NCI-H1436 (cell line): ENCODE measurements around the gene SKP2.

Experiments
- DNase-seq: peaks from one replicate; lab custom pipeline; 2025; lab: John Stamatoyannopoulos, UW

The SKP2 gene

DNA sequence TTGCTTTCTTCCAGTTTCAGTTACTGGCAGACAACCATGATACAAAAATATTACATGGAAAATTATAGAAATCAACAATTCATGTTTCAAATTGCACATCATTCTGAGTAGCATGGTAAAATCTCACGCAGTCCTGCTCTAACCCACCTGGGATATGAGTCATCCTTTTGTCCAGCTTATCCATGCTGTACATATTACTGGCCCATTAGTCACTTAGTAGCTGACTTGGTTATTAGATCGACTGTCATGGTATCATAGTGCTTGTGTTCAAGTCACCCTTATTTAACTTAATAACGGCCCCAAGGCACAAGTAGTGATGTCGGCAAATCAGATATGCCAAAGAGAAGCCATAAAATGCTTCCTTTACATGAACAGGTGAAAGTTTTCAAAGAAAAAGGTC lies 48.6 kb downstream of the SKP2 start:
- no peak for DNase-seq

DNA sequence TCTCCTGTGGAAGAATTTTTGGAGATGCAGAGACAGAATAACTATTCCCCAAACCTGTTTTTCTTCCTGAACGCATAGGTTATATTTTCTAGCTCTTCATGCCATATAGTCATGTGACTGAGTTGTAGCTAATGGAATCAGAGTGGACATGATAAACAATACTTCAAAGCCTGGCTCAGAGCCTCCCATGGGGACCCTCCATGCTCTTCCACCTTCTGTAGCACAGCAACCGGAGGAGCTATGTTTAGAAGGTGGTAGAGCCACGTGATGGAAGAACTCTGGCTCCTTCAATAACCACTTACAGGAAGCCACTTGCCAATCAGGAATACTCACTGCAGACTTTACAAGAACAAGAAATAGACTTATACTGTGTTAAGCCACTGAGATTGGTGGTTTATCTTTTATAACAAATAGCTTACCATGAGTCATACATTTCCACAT lies 50.6 kb downstream of the SKP2 start:
- DNase-seq = no peak

DNA sequence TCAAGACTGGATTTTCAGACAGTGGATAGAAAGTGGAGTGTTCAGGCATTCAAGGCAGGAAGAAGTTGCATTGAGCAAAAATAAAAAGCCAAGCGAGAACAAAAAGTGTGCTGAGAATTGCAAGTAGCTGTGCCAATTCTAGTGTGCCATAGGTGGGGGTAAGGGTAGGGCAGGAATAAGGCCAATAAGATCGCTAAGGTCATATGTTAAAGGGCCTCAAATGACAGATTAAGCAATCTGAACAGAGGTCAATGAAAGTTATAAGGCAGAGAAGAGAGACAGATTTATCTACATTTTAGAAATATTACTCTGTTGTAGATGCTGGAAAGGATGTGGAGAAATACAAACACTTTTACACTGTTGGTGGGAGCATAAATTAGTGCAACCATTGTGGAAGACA lies 53.4 kb downstream of the SKP2 start:
- DNase-seq = no peak

DNA sequence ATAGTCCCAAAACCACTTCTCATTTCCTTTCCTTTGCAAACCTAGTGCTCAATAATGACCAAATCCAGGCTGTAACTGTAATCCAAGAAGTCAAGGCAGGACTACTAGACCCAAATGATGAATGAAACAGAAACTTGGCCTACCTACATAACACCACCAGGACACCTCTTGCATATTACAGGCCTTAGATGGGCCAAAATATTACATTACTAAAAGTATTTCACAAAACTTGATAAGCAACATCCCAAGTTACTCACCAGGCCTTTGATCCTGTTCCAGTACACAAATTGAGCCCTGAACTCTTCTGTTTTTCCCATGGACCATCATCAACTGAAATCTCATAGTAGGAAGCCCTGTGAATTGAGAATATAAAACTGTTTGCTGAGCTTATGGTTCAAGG lies 55.0 kb downstream of the SKP2 start:
- DNase-seq = no peak

DNA sequence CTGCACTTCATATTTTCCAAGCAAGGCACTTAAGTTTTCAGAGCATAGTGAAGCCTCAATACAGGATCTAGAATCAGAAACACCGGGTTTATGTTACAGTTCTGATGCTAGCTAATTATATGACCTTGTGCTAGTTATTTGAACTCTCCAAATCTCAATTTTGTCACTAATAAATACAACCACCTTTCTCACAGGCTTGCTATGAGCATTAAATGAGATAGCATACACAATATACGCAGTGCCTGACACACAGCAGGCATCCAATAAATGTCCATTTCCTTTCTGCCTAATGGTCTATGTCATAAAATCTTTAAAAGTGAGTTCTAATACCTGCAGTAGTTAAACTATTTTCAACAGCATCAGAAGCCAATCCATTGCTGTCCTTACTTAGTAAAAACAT lies 56.9 kb downstream of the SKP2 start:
- DNase-seq = no peak

DNA sequence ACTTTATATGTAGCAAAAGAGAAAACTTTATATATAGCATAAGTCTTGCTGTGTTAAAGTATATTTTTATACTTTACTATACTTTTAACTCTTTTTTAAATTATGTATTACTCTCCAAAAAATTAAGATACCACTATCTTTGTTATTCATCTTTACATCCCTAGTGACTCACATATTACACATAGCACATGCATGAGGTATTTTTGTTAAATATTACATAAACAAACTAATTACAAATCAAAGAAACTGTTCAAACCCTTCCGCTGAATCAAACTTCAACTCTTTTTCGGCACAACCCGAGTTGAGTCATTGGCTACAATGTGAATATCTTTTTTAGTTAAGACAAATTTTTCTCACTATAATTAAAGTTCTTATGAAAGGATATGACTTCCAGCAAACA lies 57.8 kb downstream of the SKP2 start:
- DNase-seq = no peak

DNA sequence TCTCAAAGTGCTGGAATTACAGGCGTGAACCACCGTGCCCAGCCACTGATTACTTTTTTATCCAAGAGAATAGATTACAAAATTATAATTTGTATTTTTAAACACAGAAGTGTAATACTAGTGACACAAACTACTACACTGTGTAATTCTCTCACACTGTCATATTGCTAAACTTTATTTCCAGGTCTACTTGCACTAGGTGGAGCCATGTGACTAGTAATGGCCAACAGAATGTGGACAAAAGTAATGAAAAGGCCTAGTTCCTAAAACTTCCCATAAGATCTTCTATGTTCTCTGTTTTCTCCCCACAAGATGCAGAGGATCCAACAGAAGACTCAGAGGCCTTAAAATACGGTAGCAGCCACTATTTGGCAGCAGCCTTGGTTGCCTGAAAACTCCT lies 62.5 kb downstream of the SKP2 start:
- DNase-seq = no peak

DNA sequence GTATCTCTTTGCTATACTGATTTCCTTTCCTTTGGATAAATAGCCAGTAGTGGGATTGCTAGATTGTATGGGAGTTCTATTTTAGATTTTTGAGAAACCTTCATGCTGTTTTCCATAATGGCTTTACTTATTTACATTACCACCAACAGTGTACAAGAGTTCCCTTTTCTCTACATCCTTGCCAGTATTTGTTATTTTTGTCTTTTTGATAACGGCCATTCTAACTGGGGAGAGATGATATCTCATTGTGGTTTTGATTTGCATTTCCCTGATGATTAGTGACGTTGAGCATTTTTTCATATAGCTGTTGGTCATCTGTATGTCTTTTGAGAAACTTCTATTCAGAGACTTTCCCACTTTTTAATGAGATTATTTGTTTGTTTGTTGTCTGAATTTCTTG lies 64.0 kb downstream of the SKP2 start:
- no peak for DNase-seq

DNA sequence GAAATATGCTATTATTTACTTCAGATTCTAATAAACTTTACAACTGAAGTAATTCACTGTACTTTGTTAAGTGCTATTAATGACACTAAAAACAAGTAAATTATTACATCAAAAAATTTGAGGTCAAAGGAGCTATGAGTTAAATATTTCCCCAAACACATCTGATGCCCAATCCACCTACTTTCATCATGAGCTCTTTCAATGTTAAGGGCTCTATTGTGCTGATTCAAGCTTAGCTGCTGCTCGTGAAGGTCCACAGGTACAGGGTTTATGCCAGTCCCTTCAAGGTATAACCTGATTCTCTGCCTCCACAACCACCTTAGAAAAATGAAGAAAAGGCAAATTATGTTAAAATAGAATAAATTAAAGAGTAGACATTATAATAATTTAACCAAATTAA lies 65.7 kb downstream of the SKP2 start:
- no peak for DNase-seq

DNA sequence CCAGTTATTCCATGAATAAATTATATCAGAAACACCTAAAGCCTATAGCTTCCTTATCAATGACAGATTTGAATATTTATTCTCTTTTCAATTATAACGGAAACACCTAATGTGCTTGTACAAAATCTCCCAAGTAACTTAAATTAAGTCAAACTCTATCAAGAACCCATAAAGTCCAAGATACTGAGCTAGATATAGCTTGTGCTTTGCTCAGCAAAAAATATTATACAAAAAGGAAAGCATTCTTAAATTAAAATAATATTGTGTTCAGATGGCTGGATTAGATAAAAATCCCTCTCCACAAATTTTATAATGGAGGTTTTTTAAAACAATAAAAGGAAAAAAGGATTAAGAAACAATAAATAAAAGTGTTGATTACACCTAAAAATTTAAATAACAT lies 66.1 kb downstream of the SKP2 start:
- DNase-seq = no peak

DNA sequence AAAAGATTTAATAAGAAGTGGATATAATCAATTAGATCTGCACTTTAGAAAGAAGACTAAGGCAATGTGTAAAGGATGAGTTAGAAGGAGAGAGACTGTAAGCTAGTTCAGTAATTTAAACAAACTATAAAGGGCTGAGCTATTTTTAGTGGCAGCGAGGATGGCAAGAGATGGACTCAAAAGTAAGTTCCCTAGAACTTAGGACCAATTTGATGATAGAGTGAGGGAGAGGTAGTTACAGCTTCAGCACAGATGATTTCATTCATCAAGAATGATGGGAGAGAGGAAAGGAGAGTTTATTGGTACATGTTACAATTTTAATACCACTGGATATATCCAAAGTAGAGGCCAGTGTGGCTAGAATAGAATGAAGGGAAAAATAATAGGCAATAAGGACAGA lies 70.7 kb downstream of the SKP2 start:
- no peak for DNase-seq

DNA sequence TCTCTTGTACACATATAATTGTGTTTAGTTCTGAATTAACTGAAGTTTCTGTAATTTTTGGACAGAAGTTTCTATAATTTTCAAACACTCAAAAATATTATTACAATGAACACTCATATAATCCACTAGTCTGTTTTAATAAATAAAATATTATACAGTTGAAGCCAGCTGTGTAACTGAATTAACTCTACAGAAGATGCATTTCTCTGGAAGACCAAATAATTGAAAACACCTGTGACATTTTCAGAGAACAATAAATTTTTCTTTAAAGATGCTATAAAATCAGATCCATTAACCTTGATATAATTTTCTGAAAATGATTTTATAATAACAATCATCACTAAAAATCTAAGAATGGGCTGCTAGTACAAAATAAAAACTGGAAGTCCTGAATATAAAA lies 75.1 kb downstream of the SKP2 start:
- no peak for DNase-seq

DNA sequence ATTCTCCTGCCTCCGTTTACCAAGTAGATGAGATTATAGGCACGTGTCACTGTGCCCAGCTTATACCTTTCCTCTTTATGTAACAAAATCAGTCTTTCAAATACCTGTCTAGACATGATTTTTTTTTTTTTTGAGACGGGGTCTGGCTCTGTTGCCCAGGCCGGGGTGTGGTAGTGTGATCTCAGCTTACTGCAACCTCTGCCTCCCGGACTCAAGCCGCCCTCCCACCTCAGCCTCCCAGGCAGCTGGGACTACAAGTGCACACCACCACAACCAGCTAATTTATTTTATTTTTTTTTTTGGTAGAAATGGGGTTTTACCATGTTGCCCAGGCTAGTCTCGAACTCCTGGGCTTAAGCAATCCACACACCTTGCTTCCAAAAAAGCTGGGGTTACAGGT lies 76.6 kb downstream of the SKP2 start:
- no peak for DNase-seq

DNA sequence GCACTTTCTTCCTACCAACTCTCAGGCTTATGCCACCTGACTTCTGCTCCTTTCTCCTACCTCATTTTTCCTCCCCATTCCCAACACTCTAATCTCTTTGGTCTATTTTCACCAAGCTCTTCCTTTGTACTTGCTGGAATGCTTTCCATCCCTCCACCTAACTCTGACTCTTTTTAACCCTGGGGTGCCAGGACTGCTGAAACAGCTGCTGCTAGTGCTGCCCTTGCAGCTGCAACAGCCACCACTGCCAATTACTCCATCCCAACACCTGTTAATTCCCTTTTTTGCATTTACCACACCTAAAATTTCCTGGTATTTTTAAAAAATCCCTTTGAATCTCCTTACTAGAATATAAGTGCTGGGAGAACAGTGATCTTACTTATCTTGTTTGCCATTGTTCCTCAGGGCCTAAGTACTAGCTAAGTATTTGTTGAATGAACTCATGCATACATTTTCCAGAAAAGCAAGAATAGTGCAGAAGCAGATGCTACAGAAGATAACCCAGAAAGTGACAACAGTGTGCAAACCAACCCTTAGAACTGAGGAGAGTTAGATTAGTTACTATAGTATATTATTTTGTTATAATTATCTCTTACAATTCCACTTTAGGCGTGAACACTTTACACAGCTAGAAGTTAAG lies 78.4 kb downstream of the SKP2 start:
- DNase-seq = no peak

DNA sequence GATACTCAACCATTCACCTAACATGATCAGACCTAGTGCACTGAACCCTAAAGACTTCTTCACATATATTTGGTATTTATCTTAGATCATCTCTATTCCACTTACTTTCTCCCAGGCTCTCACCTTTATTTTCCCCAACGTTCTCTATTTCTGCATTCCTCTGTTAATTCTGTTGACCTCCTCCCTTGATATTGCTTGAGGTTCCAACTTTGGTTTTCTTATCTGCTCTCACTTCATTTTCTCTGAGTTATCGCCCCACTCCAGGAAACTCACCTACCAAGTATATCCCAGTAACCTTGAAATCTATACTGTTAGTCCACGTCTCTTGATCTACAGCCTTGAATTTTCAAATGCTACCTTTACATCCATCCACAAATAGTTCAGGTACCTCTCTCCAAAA lies 80.6 kb downstream of the SKP2 start:
- DNase-seq = no peak
